ACC112 (cell line): ENCODE data around the gene CHI3L1.

Experiments
- H2AFZ ChIP-seq: fragments of 200-600 bp; sonication (generic); one replicate; pipeline ENCODE4 v1.6.0; 2017; ENCODE audit warnings: antibody characterized with exemption, low read length; ENCODE audit not compliant: unreplicated experiment
- H3K27ac ChIP-seq: fragments of 200-600 bp; sonication (generic); 2 replicates; pipeline ENCODE4 v1.5.1; 2014; ENCODE audit warnings: low read depth, mild to moderate bottlenecking, antibody characterized with exemption, low read length, moderate library complexity
- H3K27me3 ChIP-seq: fragments of 200-600 bp; sonication (generic); 2 replicates; pipeline ENCODE4 v1.6.1; 2014; ENCODE audit warnings: mild to moderate bottlenecking, antibody characterized with exemption, low read length, moderate library complexity, mixed read lengths; ENCODE audit not compliant: insufficient read depth
- H3K36me3 ChIP-seq: fragments of 200-600 bp; sonication (generic); 2 replicates; pipeline ENCODE4 v1.6.1; 2016; ENCODE audit warnings: mild to moderate bottlenecking, antibody characterized with exemption, low read length, moderate library complexity, mixed read lengths; ENCODE audit not compliant: insufficient read depth
- H3K4me1 ChIP-seq: fragments of 200-600 bp; sonication (generic); one replicate; pipeline ENCODE4 v1.6.1; 2016; ENCODE audit warnings: low read length, mixed read lengths; ENCODE audit not compliant: insufficient read depth, unreplicated experiment, control insufficient read depth
- H3K4me3 ChIP-seq: fragments of 200-600 bp; sonication (generic); 2 replicates; pipeline ENCODE4 v1.5.1; 2014; ENCODE audit warnings: mild to moderate bottlenecking, low read depth, low read length
- H3K79me2 ChIP-seq: fragments of 200-600 bp; sonication (generic); one replicate; pipeline ENCODE4 v1.6.0; 2016; ENCODE audit warnings: low read length; ENCODE audit not compliant: control insufficient read depth, unreplicated experiment, insufficient read depth

CHI3L1 gene

GRCh38 chr1:203140743-203141520, 45.6 kb downstream of the CHI3L1 start:
- Histone ChIP-seq H3K36me3 (no peaks in the 10 kb centered on the region), H3K4me3 (no peak overlapping the region), H3K27ac (no peak overlapping the region), H2AFZ (no peak overlapping the region), H3K4me1 (peaks cover 8% of the 10 kb centered on the region), H3K27me3 (no peaks in the 10 kb centered on the region), H3K79me2 (no peaks in the 10 kb centered on the region)

GRCh38 chr1:203139976-203140475, 46.5 kb downstream of the CHI3L1 start:
- Histone ChIP-seq H2AFZ (no peak overlapping the region), H3K4me3 (no peak overlapping the region), H3K27me3 (no peaks in the 10 kb centered on the region), H3K36me3 (no peaks in the 10 kb centered on the region), H3K79me2 (no peaks in the 10 kb centered on the region), H3K4me1 (peaks cover 6% of the 10 kb centered on the region), H3K27ac (no peak overlapping the region)

- Histone ChIP-seq H3K36me3 (no peaks in the 10 kb centered on the region), H2AFZ (no peak overlapping the region), H3K27ac (no peak overlapping the region), H3K79me2 (no peaks in the 10 kb centered on the region), H3K4me1 (no peaks in the 10 kb centered on the region), H3K27me3 (no peaks in the 10 kb centered on the region), H3K4me3 (no peak overlapping the region)
Observed at GRCh38 chr1:203138066-203138465, 48.4 kb downstream of the CHI3L1 start.

- Histone ChIP-seq H3K27ac (no peak overlapping the region), H3K79me2 (no peaks in the 10 kb centered on the region), H3K36me3 (no peaks in the 10 kb centered on the region), H2AFZ (no peak overlapping the region), H3K27me3 (no peaks in the 10 kb centered on the region), H3K4me1 (no peaks in the 10 kb centered on the region), H3K4me3 (no peak overlapping the region)
Observed at GRCh38 chr1:203137324-203137723, 49.2 kb downstream of the CHI3L1 start.

- Histone ChIP-seq H3K79me2 (no peaks in the 10 kb centered on the region), H2AFZ (no peak overlapping the region), H3K4me1 (no peaks in the 10 kb centered on the region), H3K4me3 (no peak overlapping the region), H3K36me3 (no peaks in the 10 kb centered on the region), H3K27ac (no peak overlapping the region), H3K27me3 (no peaks in the 10 kb centered on the region)
Observed at GRCh38 chr1:203136409-203137042, 50.0 kb downstream of the CHI3L1 start.

GRCh38 chr1:203135636-203136305, 50.7 kb downstream of the CHI3L1 start:
- Histone ChIP-seq H2AFZ (no peak overlapping the region), H3K79me2 (no peaks in the 10 kb centered on the region), H3K4me3 (no peak overlapping the region), H3K27ac (no peak overlapping the region), H3K27me3 (no peaks in the 10 kb centered on the region), H3K36me3 (no peaks in the 10 kb centered on the region), H3K4me1 (no peaks in the 10 kb centered on the region)

- H3K4me3 ChIP-seq: no peak overlapping the region
- H2AFZ ChIP-seq: no peak overlapping the region
- no peaks in the 10 kb centered on the region for H3K79me2 ChIP-seq
- H3K27me3 ChIP-seq: no peaks in the 10 kb centered on the region
- no peak overlapping the region for H3K27ac ChIP-seq
- peaks cover 8% of the 10 kb centered on the region for H3K4me1 ChIP-seq
- H3K36me3 ChIP-seq: no peaks in the 10 kb centered on the region
Observed at GRCh38 chr1:203133970-203134725, 52.4 kb downstream of the CHI3L1 start.

GRCh38 chr1:203131548-203132200, 54.8 kb downstream of the CHI3L1 start:
- H3K27ac ChIP-seq: no peak overlapping the region
- no peaks in the 10 kb centered on the region for H3K36me3 ChIP-seq
- H3K4me3 ChIP-seq: no peak overlapping the region
- H3K4me1 ChIP-seq: peaks cover 16% of the 10 kb centered on the region
- H2AFZ ChIP-seq: no peak overlapping the region
- H3K27me3 ChIP-seq: no peaks in the 10 kb centered on the region
- no peaks in the 10 kb centered on the region for H3K79me2 ChIP-seq

GRCh38 chr1:203130358-203130985, 56.0 kb downstream of the CHI3L1 start:
- Histone ChIP-seq H3K27me3 (no peaks in the 10 kb centered on the region), H3K79me2 (no peaks in the 10 kb centered on the region), H3K36me3 (no peaks in the 10 kb centered on the region), H3K4me1 (peaks cover 23% of the 10 kb centered on the region), H3K4me3 (no peak overlapping the region), H2AFZ (no peak overlapping the region), H3K27ac (no peak overlapping the region)
